Tibial nerve (tissue), 4 donors: ENCODE results near the gene SURF4. TPM values are rescaled to one million over a fixed set of nuclear protein-coding genes. Genes with fewer than 3 reads are reported as not detected.

ENCODE experiments used
- DNase-seq, 2 donors: peaks; one replicate each; pipeline ENCODE4 v3.0.0-alpha.2; 2019; ENCODE audit warnings: low spot score in 2 of 2
- H3K27ac ChIP-seq, 4 donors: fragments of 200-600 bp; sonication (generic) in 3 of 4; one replicate each; pipeline ENCODE4 v1.5.1; 2017 to 2019; ENCODE audit warnings: mild to moderate bottlenecking in 1 of 4
- H3K27me3 ChIP-seq, 2 donors: fragments of 200-600 bp; sonication (generic) in 1 of 2; one replicate each; pipeline versions ENCODE4 v1.5.1 to v1.6.0; 2017 to 2019
- H3K36me3 ChIP-seq, 3 donors: fragments of 200-600 bp; sonication (generic); one replicate each; pipeline ENCODE4 v1.5.1; 2018 to 2019
- H3K4me1 ChIP-seq, 4 donors: fragments of 200-600 bp; sonication (generic) in 3 of 4; one replicate each; pipeline ENCODE4 v1.5.1; 2017 to 2019
- H3K4me3 ChIP-seq, 4 donors: fragments of 200-600 bp; sonication (generic) in 3 of 4; one replicate each; pipeline ENCODE4 v1.5.1; 2017 to 2019; ENCODE audit warnings: mild to moderate bottlenecking in 1 of 4, moderate library complexity in 1 of 4
- H3K9me3 ChIP-seq, 4 donors: fragments of 200-600 bp; sonication (generic) in 3 of 4; one replicate each; pipeline ENCODE4 v1.5.1; 2017 to 2019
- EP300 ChIP-seq, 2 donors: sonication (generic); formaldehyde crosslinking; IDR thresholded peaks; one replicate each; pipeline ENCODE4 v1.6.1; 2017; ENCODE audit warnings: antibody characterized with exemption in 2 of 2, mild to moderate bottlenecking in 1 of 2
- POLR2A ChIP-seq, 2 donors: fragments of 450-650 bp; IDR thresholded peaks; one replicate each; pipeline ENCODE4 v1.6.1; 2017; ENCODE audit warnings: antibody characterized with exemption in 2 of 2, mild to moderate bottlenecking in 2 of 2, moderate library complexity in 2 of 2
- WGBS, 2 donors: methylation state at CpG; one replicate each; pipeline ENCODE4 v1.1.5; 2018; 5-methylcytosine and 5-hydroxymethylcytosine counted together
- total RNA-seq, 4 donors: library from RNA; depleted of rRNA; stranded (reverse); fragments of >200 nt; gene quantifications; one replicate each; pipeline ENCODE4 v1.1.0, GENCODE V29; 2016
- TF ChIP-seq, protein P1 (sequence below), 5 experiments: fragments of 200-600 bp in 3 of 5; fragments of 450-650 bp in 2 of 5; sonication (generic) in 3 of 5; IDR thresholded peaks; one replicate each; pipeline ENCODE4 v1.5.1; 2016 to 2019; ENCODE audit warnings: antibody characterized with exemption in 5 of 5, mild to moderate bottlenecking in 3 of 5, moderate library complexity in 2 of 5

SURF4 gene
- total RNA-seq, 4 donors from 2014 or later = 102 to 213 (median 123) TPM

DNA sequence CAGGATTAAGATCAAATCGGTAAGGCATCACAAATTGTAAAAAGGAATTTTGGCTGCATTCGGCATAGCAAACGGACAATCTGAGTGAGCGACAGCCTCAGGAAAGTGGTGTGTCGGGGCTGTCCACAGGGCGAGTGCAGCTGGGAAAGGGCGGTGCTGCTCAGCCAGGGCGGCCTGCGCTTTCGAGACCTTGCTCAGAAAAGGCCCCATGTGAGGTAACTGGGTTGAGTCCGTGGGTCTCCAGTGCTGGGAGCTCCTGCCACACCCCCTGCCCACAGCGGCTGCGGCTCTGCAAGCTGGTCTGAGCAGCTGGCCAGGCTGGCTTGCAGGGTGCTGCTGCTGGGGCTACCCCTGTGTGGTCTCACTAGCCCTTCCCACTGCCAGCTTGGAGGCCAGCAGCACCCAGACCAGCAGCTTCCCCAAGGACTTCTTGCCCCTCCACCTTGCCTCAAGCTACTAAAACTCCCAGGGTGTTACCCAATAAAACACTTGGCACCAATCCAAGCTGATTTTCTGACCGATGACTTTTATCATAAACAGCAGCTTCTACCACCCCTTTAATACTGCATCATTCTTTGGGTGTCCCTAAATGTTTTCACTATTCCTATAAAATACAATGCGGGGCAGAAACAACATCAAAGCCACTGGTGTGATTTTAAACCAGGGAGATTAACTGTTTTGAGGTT lies 13.4 kb downstream of the SURF4 start:
- WGBS, 2 donors = 81 to 89% methylated on average over 14 to 15 of the region's 15 CpGs
- no peak overlapping the region for H3K4me3 ChIP-seq
- H3K4me1 ChIP-seq = peaks cover 0 to 34% (median 4%) of the 10 kb centered on the region in 4 donors
- no peak for TF ChIP-seq EP300 (IDR thresholded peaks at IDR 0.05)
- TF ChIP-seq, protein P1, sequence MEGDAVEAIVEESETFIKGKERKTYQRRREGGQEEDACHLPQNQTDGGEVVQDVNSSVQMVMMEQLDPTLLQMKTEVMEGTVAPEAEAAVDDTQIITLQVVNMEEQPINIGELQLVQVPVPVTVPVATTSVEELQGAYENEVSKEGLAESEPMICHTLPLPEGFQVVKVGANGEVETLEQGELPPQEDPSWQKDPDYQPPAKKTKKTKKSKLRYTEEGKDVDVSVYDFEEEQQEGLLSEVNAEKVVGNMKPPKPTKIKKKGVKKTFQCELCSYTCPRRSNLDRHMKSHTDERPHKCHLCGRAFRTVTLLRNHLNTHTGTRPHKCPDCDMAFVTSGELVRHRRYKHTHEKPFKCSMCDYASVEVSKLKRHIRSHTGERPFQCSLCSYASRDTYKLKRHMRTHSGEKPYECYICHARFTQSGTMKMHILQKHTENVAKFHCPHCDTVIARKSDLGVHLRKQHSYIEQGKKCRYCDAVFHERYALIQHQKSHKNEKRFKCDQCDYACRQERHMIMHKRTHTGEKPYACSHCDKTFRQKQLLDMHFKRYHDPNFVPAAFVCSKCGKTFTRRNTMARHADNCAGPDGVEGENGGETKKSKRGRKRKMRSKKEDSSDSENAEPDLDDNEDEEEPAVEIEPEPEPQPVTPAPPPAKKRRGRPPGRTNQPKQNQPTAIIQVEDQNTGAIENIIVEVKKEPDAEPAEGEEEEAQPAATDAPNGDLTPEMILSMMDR (IDR thresholded peaks at IDR 0.05) = no peak
- no peak for TF ChIP-seq POLR2A (IDR thresholded peaks at IDR 0.05)
- peaks cover 0 to 91% (median 8%) of the 10 kb centered on the region in 3 donors for H3K36me3 ChIP-seq
- DNase-seq = no peak
- H3K27ac ChIP-seq = no peak overlapping the region
- no peaks in the 10 kb centered on the region for H3K9me3 ChIP-seq
- no peaks in the 10 kb centered on the region for H3K27me3 ChIP-seq

DNA sequence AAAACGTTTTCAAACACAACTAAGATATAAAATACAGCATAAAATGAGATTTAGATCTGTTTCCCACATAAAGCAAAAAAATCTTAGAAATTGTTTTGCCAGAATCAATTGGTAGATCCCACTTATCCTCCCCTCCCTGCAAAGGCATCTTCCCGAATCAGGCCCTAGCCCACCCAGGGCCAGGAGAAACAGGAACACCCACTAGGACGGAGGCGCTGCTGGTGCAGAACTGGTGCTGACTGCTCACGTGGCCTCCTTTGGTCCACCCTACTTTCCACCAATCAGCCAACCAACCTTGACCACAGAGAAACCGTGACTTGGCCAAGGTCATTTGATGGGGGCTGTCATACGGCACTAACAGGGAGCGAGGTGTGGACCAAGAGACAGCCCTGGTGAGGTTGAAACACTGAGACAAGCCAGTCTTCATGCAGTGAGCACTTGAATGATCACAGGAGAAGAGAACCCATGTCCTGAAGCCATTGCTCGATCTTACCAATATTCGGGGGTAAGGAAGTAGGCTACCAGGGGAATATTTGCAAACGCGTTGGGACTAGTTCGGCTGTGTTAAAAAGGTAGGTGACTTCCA lies 14.3 kb downstream of the SURF4 start:
- Histone ChIP-seq H3K27ac (no peak overlapping the region), H3K9me3 (no peaks in the 10 kb centered on the region), H3K4me1 (peaks cover 0 to 35% (median 10%) of the 10 kb centered on the region in 4 donors), H3K27me3 (no peaks in the 10 kb centered on the region), H3K36me3 (peaks cover 0 to 82% (median 0%) of the 10 kb centered on the region in 3 donors), H3K4me3 (no peak overlapping the region)
- WGBS, 2 donors = 72 to 74% methylated on average over 13 of the region's 13 CpGs
- no peak for DNase-seq
- TF ChIP-seq, protein P1 (IDR thresholded peaks at IDR 0.05) = no peak
- TF ChIP-seq EP300 (IDR thresholded peaks at IDR 0.05) = no peak
- TF ChIP-seq POLR2A (IDR thresholded peaks at IDR 0.05) = no peak

DNA sequence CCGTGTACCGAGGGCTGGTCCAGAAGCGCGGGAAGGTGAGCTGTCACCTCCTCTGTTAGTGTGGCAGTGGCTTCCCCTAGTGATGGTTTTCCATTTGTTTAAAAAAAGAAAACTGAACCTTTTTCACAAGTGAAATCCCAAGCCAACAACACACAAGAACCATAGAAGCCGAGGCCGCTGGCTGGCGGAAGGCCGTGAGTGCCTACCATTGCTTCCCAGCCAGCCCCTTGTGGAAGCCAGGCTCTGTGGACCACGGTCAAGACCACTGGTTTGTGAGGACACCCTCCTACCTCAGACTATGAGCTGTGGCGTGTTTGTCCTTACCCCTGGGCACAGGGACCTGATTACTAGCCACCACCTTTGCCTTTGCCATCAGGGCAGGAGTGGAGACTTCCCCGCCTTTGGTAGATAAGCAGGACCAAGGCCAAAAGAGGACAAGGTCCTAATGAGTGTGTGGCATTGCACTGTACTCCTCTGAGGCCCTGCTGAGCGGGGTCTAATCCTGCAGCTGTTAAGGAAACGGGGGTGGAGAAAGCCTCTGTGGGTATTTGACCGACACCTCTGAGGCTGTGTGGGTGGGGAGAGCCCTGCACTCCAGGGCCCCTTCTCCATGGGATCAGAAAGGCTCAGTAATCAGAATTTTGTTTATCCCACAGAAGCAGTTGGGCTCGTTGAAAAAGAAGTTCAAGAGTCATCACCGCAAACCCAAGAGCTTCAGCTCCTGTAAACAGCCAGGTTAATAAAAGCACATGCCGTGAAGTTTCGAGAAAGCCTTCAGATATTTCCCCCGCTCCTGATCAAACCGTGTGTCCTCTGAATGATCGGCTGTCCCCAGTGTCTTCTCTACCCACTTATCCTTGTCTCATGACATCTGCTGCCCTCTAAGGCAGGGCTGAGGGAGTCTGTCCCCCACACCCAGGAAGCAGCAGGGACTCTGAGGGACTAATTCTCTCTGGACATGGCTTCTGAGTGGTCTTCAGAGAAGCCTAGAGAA lies 15.2 kb downstream of the SURF4 start:
- peaks cover 0 to 38% (median 11%) of the 10 kb centered on the region in 4 donors for H3K4me1 ChIP-seq
- TF ChIP-seq, protein P1 (IDR thresholded peaks at IDR 0.05) = no peak
- TF ChIP-seq EP300 (IDR thresholded peaks at IDR 0.05) = no peak
- TF ChIP-seq POLR2A (IDR thresholded peaks at IDR 0.05) = no peak
- no peak overlapping the region for H3K27ac ChIP-seq
- H3K36me3 ChIP-seq = peaks cover 0 to 73% (median 0%) of the 10 kb centered on the region in 3 donors
- no peaks in the 10 kb centered on the region for H3K9me3 ChIP-seq
- no peaks in the 10 kb centered on the region for H3K27me3 ChIP-seq
- 76 to 83% methylated on average over 21 of the region's 21 CpGs for WGBS, 2 donors
- no peak for DNase-seq
- no peak overlapping the region for H3K4me3 ChIP-seq

DNA sequence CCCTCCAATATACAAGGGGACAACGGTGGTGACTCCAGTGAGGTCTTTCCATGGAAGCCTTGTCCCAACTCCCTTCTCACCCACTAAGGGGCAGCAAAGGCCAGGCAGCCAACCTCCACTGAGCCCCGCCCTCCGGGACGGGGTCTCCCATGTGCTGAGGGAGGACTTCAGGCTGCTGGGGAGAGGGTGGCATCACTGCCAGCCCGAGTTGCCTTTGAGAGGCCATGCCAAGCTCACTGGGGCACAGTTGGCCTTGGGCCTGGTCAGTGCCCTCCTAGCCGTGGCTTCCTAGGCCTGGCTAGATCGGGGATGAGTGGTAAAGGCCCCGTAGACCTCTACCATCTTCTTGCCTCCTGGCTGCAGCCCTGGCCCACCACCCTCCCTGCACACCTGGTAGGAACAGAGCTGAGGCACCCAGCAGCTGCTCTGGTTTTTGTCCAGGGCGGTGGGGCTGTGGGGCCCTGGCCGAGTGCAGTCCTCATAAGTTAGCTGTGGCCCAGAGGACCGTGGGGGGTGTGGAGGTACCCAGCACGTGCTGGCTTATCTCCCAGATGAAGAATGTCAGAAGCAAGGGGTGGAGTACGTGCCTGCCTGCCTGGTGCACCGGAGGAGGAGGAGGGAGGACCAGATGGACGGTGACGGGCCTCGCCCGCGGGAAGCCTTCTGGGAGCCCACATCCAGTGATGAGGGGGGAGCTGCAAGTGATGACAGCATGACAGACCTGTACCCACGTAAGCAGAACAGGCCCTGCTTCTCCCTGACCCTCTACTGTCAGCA lies 16.3 kb downstream of the SURF4 start:
- H3K36me3 ChIP-seq = peaks cover 0 to 64% (median 0%) of the 10 kb centered on the region in 3 donors

More for the DNA sequence above, 16.3 kb downstream of the SURF4 start:
- Histone ChIP-seq H3K4me1 (peaks cover 0 to 49% (median 22%) of the 10 kb centered on the region in 4 donors), H3K4me3 (no peak overlapping the region), H3K9me3 (no peaks in the 10 kb centered on the region), H3K27ac (no peak overlapping the region), H3K27me3 (no peaks in the 10 kb centered on the region)
- no peak for DNase-seq
- 65 to 68% methylated on average over 14 to 20 of the region's 20 CpGs for WGBS, 2 donors
- TF ChIP-seq, protein P1 (IDR thresholded peaks at IDR 0.05) = peak in 1 of 5 experiments; percentile 15
- TF ChIP-seq EP300 (IDR thresholded peaks at IDR 0.05) = no peak
